T-helper 9 cell (primary cell): ENCODE data around the gene ARSB.
"Not testable (repeated sequence)": the region's sequence is repeated elsewhere in the genome, so short reads cannot be mapped to it uniquely, and the experiment has no call there.

ENCODE experiments used
- DNase-seq: peaks from one replicate; pipeline ENCODE4 v3.0.0-alpha.2; 2020

The ARSB gene

DNA sequence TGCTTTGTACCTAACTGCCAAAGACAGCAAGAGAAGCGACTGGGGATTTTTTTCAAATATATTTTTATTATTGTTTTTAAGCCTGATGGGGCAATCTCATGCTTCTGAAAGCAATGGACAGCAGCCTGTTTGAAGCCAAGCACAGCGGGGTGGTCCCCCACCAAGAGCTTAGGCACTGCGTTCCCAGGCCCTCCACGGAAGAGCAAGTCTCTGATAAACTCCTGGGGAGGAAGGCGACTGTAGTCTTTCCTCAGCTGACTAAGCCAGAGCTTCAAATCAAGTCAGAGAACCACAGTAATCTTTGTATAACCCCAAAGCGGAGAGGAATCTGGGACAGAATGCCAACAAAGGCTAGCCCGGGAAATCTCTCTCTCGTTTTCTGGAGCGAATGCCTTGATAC lies 54.4 kb downstream of the ARSB start:
- DNase-seq, result no peak

GRCh38 chr5:78929833-78930232 lies 55.3 kb downstream of the ARSB start:
- no peak for DNase-seq

- DNase-seq, result no peak
These were observed 57.3 kb downstream of the ARSB start for GRCh38 chr5:78927657-78928282.

DNA sequence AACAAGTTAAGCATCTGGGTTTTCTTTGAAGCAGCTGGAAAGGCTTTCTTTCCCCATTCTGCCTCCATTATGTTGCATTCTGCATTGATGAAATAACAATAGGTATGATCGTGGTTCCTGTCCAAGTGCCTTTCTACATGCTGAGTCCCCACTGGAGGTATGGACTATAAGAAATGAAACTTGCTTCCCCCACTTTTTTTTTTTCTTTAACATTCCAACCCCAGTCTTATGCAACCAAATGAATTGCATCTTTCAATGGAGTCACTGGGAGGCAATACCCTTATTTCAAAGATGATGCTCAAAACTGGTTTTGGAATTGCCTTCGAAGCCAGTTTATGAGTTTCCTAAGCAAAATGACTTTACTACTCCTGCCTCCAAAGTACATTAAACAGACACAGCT lies 58.9 kb downstream of the ARSB start:
- DNase-seq, result no peak

DNA sequence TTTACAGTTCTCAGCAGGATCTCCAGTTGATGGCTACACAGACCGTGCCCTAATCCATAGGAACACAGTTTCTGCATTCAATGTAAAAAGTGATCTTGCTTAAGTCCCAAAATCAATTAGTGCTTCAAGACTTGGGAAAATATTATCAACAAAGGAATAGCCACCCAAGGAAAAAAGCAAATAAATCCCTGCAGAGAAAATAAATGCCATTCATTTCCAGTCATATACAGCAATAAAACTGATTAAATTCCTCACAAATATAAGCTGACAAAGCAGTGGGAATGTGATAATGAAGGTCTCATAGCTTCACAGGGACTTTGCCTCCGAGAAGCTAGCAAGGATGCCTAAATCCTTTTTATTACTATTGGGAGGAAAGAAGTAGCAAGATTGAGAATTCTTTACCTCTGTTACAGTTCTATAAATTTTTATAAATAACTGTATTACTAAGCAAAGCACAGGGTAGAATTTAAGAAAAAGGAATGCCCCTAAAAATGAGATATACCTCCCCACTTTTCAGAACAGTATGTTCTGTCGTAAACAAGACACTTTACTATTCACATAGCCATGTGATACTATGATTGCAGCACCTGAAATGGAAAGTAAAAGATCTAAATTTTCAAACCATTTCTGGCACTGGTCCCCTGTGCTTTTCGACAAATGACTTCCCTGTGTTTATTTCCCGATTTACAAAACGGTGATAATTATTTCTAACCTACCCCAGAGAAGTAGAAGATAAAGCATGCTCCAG lies 59.8 kb downstream of the ARSB start:
- no peak for DNase-seq

GRCh38 chr5:78923622-78923970 lies 61.5 kb downstream of the ARSB start:
- no peak for DNase-seq

DNA sequence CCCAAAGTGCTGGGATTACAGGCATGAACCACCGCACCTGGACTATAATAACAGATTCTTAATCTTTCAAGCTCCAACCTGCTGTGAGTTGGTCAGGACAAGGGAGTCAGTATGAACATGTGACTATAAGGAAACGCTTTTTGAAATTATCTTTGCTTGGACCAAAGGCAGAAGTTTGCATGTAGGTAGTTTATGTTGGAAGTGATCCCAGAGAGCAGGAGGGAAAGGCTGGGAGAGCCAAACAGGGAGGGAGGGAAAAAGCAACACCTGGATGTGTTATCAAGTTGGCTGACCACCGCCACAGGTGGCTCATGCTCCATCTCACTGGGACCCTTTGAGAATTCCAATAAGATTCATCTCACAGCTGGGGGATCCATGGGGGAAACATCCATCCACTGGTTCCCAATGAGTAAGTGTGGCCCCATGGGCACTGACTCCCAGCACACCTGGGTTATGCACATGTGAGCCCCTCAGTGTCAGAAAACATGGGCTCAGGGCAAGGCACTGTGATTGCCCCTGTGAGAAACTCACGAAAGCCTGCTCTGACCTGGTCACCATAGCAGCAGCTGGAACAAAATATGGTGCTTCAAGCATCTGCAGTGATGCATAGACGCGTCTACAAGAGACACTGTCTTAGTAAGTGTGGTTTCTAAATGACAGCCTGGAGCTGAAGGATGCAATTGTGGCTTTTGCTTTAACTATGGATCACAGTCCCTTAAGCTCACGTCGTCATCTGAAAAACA lies 62.1 kb downstream of the ARSB start:
- no peak for DNase-seq

DNA sequence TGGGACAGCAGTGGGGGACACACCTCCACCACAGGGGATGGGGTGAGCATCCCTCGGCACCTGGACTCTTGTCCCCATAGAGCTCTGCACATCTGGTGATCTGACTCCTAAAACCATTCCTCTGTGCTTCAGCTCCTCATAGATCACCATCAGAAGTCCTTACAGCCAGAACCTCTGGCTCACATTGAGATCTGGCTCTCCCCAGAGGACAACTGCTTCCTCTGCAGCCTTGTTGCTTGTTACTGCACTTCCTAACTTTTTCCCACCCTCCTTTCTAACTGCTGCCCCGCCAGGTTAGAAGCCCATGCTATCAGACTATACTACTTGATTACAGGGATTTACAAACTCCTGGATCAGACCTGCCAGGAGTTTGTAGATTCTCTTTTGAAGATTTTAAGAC lies 64.5 kb downstream of the ARSB start:
- no peak for DNase-seq

GRCh38 chr5:78919796-78920195 lies 65.3 kb downstream of the ARSB start:
- DNase-seq, result no peak

DNA sequence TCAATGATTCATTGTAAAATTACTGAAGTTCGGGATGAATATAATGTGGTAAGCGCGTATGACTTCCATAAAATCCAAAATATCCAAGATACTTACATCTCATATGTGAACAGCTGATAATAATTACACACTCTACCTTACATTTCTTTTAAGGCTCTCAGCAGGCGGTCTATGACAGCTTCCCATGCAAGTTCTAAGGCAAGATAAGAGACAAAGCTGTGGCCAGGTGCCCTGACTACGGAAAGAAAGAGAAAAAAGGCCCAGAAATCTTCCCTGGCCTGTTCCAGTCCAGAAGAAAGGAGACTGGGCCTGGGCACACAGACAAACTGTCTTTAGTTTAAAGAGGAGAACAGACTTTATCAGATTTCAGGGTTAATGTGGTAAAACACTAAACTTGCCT lies 69.1 kb downstream of the ARSB start:
- DNase-seq, result no peak

DNA sequence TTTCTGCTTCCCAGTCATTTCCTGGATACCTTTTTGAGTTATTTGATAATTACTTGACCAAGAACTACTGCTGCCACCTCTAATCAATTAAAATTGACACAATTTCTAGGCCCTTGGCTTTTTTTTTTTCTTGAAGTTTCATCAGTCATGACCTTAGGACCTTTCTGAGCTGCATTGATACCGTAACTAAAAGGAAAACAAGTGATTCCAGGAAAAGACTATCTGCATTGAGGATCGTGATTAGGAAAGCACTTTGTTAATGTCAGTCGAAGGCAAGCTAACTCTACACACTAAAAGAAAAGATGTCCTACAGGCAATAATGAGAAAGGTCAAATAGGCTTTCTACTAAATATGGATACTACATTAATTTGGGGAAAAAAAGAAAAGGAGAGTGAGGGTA lies 69.9 kb downstream of the ARSB start:
- DNase-seq, result no peak

DNA sequence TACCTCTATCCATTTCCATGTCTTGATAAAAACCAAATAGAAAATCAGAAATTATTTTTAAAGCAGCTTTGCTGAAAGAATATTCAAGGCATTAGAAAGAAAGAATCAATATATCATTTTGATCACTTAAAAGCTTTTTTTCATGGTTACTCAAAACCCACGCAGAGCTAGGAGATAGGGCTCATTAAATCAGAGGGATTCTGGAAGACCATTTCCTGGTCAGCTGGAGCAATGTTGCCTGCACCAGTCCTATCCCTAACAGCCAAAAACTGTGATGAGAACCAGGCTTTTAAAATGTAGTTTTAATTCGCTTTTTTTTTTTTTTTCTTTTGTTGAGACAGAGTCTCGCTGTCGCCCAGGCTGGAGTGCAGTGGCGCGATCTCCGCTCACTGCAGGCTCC lies 72.3 kb downstream of the ARSB start:
- DNase-seq, result no peak

DNA sequence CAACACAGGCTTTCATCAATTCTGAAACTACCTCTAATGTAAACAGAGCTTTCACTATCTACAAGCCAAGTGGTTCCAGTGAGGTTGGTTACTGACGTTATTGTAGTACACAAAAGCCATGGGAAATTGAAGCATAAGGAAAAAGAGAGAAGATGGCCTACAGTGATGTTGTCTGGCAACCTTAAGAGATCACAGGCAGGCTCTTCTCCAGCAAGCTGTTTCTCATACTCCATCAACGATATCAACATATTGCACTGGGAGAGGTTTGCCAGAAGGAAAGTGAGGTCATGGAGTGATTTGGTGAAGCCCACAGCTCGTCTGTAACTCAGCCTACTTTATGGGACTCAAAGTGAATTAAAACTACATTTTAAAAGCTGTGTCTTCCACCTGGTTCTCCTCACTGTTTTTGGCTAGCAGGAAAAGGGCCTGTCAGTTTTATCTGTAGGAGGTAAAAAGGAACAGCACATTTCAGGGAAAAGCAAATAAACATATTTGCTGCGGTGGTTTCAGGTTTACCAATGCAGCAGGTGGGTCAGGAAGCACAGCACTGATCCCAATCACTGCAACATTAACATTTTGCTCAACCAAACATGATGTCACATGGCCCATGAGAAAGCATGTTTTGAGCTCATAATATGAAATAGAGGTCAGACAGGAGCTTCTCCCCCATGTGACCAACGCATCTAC lies 72.9 kb downstream of the ARSB start:
- DNase-seq, result no peak

DNA sequence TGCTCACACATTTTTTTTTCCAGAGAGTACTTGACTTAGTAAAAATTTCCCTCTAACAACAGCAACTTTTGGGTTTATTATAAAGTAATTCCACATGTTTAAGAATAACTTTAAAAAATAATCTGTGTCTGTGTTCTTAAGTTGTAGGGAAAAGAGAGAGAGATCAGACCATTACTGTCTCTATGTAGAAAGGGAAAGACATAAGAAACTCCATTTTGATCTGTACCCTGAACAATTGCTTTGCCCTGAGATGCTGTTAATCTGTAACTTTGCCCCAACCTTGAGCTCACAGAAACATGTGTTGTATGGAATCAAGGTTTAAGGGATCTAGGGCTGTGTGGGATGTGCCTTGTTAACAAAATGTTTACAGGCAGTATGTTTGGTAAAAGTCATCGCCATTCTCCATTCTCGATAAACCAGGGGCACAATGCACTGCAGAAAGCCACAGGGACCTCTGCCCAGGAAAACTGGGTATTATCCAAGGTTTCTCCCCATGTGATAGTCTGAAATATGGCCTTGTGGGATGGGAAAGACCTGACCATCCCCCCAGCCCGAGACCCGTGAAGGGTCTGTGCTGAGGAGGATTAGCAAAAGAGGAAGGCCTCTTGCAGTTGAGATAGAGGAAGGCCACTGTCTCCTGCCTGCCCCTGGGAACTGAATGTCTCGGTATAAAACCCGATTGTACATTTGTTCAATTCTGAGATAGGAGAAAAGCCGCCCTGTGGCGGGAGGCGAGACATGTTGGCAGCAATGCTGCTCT lies 75.7 kb downstream of the ARSB start:
- DNase-seq, result not testable (repeated sequence)

DNA sequence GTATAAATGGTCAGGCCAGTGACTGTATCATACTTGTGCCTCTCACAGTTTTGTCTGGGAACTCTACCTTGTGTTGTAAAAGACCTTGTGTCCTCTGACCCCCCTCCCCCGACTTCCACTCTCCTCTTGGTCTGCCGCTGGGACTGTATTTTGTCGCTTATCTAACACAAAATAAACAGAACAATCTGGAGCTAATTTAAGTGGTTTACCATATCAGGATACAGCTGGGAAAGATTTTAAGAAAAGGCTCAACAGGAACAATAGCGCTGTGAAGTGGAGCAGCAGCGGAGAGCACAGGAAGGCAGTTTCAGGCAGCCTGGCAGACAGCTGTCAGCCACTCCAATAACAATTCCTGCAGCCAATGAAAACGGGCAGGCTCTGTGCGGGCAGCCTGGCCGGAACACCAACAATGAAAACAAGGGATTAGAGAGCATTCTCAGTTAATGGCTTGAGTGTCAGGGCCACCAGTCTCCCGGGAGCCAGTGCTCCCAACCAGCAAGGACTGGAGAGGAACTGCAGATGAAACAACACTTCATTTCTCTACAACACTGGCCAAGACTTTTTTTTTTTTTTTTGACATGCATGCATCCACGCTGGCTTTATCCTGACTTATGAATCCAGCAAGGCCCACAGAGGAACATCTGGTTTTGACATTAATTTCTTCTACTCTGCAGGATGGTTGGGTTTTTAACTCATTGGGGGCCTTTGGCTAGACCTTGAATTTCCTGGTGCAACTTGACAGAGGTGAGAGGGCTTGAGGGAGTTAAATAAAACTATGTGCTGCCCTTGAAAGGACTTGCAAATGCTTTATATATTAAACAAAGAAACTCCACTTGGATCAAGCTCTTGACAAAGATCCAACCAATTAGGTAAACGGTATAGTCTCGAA lies 76.7 kb downstream of the ARSB start:
- DNase-seq, result no peak

DNA sequence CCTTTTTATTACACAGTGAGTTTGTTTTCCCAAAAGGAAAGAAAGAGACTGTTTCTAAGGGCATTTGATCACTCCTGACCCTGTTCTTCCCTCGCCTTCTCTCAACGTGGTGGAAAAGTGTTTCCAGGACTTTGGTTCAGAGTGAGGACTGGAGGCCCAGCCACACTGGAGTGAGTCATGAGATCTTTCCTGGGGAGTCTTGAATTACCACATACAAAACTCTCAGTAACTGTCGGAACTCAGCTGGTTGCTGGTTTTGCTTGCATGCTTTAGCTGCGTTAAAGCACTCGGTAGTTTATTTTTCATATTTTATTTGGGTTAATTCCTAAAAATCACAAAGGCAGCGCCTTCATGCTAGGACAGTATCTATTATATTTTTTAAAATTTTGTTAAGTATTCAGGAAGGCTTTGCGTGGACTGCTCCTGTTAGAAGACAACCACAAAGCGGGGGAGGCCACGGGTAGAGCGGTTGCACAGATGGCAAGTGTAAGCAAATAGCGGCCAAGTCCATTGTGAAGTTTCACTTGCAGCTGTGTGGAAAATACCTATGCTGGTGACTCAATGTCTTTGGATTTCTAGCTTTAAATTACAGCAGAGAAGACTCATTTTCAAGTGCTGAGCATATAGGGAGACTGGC lies 77.7 kb downstream of the ARSB start:
- DNase-seq, result no peak

DNA sequence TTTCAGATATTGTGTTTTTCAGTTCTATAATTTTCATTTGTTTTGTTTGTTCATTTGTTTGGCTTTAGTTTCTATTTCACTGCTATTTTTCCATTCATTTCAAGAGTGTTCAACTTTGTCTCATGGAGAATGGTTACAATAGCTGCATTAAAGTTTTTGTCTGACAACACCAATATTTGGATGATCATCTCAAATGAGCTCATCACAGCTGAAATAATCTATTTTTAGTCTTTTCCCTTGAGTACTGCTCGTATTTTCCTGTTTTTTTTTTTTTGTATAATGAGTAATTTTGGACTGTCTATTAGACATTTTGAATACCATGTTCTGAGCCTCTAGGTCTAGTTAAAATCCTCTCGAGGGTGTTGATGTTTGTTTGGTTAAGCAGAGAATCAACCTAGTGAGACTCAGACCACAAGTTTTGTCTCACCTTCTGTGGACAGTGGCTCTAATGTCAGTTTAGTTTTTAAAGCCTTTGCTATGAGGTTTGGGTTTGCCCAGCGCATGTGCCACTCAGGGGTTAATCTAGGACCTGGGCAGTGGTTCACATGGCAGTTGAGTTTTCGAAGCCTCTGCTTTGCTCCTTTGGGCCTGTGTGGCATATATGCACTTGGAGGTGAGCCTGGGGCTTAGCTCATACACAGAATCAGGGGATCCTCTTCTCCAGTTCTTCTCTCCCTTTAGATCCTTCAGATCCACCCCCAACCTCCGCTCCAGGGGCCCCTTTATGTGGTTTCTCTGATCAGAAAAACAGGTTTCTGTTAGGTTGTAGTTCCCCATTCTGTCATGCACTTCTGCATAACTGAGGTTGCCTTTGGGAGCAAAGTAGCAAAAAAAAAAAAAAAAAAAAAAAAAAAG lies 79.8 kb downstream of the ARSB start:
- no peak for DNase-seq

DNA sequence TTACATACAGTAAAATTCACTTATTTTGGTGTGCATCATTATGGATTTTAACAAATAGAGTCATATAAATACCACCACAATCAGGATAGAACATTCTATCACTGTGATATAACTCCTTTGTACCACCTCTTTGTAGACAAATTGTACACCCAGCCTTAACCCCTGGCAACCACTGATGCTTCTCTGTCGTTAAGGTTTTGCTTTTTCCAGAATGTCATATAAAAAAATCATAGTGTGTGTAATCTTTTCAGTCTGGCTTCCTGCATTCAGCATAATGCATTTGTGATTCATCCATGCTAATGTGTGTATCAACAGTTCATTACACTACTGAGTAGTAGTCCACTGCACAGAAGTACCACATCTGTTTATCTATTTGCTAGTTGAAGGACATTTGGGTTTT lies 81.2 kb downstream of the ARSB start:
- no peak for DNase-seq

DNA sequence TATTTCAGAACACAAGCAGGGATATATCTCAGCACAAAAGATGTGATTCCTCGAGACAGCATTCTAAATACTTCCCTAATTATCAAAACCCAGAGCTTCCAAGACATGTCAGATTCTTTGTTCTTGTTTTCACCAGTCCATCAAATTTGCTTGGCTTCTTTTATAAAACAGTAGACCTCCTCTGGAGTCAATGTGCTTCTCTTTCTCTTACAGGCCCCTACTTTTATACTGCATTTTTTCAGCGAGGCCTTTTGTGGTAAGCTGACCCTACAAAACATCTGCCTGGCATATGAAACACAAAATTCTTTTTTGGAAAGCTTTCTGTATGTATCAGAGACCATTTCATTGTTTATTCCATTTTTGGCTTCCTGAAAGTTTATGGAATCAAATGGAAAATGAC lies 81.8 kb downstream of the ARSB start:
- no peak for DNase-seq

GRCh38 chr5:78899922-78900362 lies 85.2 kb downstream of the ARSB start:
- DNase-seq, result no peak
